IMR-90 (cell line): ENCODE results near the gene ATP2B1.

Source experiments
- POLR2A ChIP-seq: IDR thresholded peaks from 2 replicates; pipeline ENCODE4 v1.6.1; 2012; ENCODE audit warnings: mild to moderate bottlenecking, low read depth, low read length
- TF ChIP-seq, protein P1 (sequence below): conservative IDR thresholded peaks from 2 replicates; pipeline ENCODE4 v1.5.1; 2012; ENCODE audit warnings: mild to moderate bottlenecking, low read depth, low read length, improper control_type of control experiment

DNA sequence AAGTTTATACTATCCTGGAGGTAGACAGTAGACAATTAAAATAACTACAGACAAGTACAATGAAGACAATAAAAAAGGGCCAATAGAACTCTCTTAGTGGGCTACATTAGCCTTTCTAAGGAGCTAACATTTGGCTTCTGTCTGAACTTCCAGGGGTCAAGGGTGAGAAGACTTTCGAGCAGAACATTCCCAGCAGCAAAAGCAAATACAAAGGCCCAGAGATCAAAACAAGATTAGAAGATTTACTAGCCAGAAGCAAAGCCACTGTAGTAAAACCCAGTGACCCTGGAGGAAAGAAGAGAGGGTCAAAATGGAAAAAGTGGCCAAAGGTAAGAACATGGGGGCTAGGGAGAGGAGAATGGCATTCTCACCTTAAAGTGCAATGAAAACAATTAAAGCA is 63.2 kb downstream of the ATP2B1 start:
- TF ChIP-seq, protein P1, sequence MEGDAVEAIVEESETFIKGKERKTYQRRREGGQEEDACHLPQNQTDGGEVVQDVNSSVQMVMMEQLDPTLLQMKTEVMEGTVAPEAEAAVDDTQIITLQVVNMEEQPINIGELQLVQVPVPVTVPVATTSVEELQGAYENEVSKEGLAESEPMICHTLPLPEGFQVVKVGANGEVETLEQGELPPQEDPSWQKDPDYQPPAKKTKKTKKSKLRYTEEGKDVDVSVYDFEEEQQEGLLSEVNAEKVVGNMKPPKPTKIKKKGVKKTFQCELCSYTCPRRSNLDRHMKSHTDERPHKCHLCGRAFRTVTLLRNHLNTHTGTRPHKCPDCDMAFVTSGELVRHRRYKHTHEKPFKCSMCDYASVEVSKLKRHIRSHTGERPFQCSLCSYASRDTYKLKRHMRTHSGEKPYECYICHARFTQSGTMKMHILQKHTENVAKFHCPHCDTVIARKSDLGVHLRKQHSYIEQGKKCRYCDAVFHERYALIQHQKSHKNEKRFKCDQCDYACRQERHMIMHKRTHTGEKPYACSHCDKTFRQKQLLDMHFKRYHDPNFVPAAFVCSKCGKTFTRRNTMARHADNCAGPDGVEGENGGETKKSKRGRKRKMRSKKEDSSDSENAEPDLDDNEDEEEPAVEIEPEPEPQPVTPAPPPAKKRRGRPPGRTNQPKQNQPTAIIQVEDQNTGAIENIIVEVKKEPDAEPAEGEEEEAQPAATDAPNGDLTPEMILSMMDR, result no peak
- no peak for TF ChIP-seq POLR2A
